Loucy (cell line): Measurements from ENCODE around the gene PRPSAP1.

ENCODE experiments used
- H2AFZ ChIP-seq: fragments of 200-600 bp; sonication (generic); 2 replicates; pipeline ENCODE4 v1.6.0; 2016; ENCODE audit warnings: antibody characterized with exemption, mild to moderate bottlenecking, low read length, moderate library complexity
- H3F3A ChIP-seq: fragments of 200-600 bp; 2 replicates; pipeline ENCODE4 v1.6.0; 2016; ENCODE audit warnings: antibody characterized with exemption, low read depth, mild to moderate bottlenecking
- H3K27me3 ChIP-seq: fragments of 200-600 bp; sonication (generic); 2 replicates; pipeline ENCODE4 v1.6.1; 2014; ENCODE audit warnings: low read length, mild to moderate bottlenecking; ENCODE audit not compliant: insufficient read depth, poor library complexity, severe bottlenecking
- H3K36me3 ChIP-seq: fragments of 200-600 bp; sonication (generic); 2 replicates; pipeline ENCODE4 v1.6.1; 2016; ENCODE audit warnings: low read length; ENCODE audit not compliant: insufficient read depth
- H3K4me1 ChIP-seq: fragments of 200-600 bp; sonication (generic); 2 replicates; pipeline ENCODE4 v1.5.1; 2014; ENCODE audit warnings: low read length, mild to moderate bottlenecking; ENCODE audit not compliant: insufficient read depth, poor library complexity, severe bottlenecking
- H3K4me2 ChIP-seq: fragments of 200-600 bp; sonication (generic); 2 replicates; pipeline ENCODE4 v1.6.0; 2014; ENCODE audit warnings: antibody characterized with exemption, low read length, low read depth, mild to moderate bottlenecking; ENCODE audit not compliant: poor library complexity, severe bottlenecking
- H3K4me3 ChIP-seq: fragments of 200-600 bp; sonication (generic); 2 replicates; pipeline ENCODE4 v1.5.1; 2014; ENCODE audit warnings: low read length, mild to moderate bottlenecking, mixed read lengths; ENCODE audit not compliant: poor library complexity, severe bottlenecking
- H3K79me2 ChIP-seq: fragments of 200-600 bp; sonication (generic); 2 replicates; pipeline ENCODE4 v1.6.1; 2014; ENCODE audit warnings: low read length; ENCODE audit not compliant: insufficient read depth
- H3K9ac ChIP-seq: fragments of 200-600 bp; sonication (generic); 2 replicates; pipeline ENCODE4 v1.6.0; 2014; ENCODE audit warnings: mild to moderate bottlenecking, low read depth, low read length, moderate library complexity; ENCODE audit not compliant: poor library complexity, severe bottlenecking
- H3K9me2 ChIP-seq: fragments of 200-600 bp; sonication (generic); replicated peaks from 2 replicates; pipeline ENCODE4 v1.6.1; 2016; ENCODE audit warnings: low read depth, low read length, mixed read lengths
- H3K9me3 ChIP-seq: fragments of 200-600 bp; sonication (generic); 2 replicates; pipeline ENCODE4 v1.6.1; 2014; ENCODE audit warnings: mild to moderate bottlenecking, antibody characterized with exemption, low read length, low read depth; ENCODE audit not compliant: insufficient read depth
- H4K20me1 ChIP-seq: fragments of 200-600 bp; sonication (generic); 2 replicates; pipeline ENCODE4 v1.6.0; 2014; ENCODE audit warnings: antibody characterized with exemption, low read length, mild to moderate bottlenecking; ENCODE audit not compliant: insufficient read depth, poor library complexity, severe bottlenecking
- EZH2phosphoT487 ChIP-seq: fragments of 200-600 bp; IDR thresholded peaks from 2 replicates; pipeline ENCODE4 v1.6.1; 2018; ENCODE audit warnings: antibody characterized with exemption, mild to moderate bottlenecking, moderate library complexity, borderline replicate concordance
- TF ChIP-seq, protein P1 (sequence below): fragments of 200-600 bp; sonication (generic); conservative IDR thresholded peaks from 2 replicates; pipeline ENCODE4 v1.5.1; 2014; ENCODE audit warnings: mild to moderate bottlenecking, antibody characterized with exemption, low read length

The PRPSAP1 gene

DNA sequence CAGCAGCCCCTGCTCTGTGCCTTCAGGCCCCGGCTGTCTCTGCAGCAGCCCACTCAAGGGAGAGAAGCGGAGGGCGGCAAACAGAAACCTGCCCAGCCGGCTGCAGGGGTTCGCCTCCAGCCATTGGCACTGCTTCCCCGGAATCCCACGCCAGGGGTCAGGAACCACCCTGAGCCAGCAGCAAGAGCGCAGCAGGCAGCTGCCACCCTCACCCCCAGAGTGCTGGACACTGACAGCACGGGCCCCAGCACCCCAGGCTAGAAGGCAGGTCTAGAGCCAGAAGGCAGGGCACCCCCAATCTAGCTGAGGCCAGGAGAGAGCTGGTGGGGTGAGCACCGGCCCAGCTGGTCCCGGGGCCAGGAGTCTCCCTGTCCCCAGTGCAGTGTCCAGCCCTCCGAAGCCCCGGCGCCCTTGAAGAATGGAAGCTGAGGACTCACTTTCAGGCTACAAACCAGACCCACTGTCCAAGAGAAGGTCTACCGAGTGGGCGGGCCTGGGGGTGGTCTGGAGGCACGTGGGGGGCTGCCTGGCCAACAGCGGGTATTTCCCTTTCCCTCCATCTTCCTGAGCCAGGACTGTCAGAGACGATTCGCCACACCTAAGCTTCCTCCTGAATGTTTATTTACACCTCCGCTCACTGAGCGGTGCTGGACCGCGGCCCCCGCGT, 80.1 kb downstream of the PRPSAP1 start:
- Histone ChIP-seq H2AFZ (no peak overlapping the region), H3K4me2 (no peak overlapping the region), H3K9ac (no peak overlapping the region), H4K20me1 (peaks cover 14% of the 10 kb centered on the region), H3K27me3 (no peaks in the 10 kb centered on the region), H3K9me3 (no peaks in the 10 kb centered on the region), H3K9me2 (no peaks in the 10 kb centered on the region), H3F3A (no peaks in the 10 kb centered on the region), H3K79me2 (peaks cover 28% of the 10 kb centered on the region), H3K4me1 (peaks cover 16% of the 10 kb centered on the region), H3K4me3 (no peak overlapping the region), H3K36me3 (no peaks in the 10 kb centered on the region; the same call in 1 of the 2 replicates)
- no peak for TF ChIP-seq EZH2phosphoT487
- TF ChIP-seq, protein P1, sequence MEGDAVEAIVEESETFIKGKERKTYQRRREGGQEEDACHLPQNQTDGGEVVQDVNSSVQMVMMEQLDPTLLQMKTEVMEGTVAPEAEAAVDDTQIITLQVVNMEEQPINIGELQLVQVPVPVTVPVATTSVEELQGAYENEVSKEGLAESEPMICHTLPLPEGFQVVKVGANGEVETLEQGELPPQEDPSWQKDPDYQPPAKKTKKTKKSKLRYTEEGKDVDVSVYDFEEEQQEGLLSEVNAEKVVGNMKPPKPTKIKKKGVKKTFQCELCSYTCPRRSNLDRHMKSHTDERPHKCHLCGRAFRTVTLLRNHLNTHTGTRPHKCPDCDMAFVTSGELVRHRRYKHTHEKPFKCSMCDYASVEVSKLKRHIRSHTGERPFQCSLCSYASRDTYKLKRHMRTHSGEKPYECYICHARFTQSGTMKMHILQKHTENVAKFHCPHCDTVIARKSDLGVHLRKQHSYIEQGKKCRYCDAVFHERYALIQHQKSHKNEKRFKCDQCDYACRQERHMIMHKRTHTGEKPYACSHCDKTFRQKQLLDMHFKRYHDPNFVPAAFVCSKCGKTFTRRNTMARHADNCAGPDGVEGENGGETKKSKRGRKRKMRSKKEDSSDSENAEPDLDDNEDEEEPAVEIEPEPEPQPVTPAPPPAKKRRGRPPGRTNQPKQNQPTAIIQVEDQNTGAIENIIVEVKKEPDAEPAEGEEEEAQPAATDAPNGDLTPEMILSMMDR = no peak

DNA sequence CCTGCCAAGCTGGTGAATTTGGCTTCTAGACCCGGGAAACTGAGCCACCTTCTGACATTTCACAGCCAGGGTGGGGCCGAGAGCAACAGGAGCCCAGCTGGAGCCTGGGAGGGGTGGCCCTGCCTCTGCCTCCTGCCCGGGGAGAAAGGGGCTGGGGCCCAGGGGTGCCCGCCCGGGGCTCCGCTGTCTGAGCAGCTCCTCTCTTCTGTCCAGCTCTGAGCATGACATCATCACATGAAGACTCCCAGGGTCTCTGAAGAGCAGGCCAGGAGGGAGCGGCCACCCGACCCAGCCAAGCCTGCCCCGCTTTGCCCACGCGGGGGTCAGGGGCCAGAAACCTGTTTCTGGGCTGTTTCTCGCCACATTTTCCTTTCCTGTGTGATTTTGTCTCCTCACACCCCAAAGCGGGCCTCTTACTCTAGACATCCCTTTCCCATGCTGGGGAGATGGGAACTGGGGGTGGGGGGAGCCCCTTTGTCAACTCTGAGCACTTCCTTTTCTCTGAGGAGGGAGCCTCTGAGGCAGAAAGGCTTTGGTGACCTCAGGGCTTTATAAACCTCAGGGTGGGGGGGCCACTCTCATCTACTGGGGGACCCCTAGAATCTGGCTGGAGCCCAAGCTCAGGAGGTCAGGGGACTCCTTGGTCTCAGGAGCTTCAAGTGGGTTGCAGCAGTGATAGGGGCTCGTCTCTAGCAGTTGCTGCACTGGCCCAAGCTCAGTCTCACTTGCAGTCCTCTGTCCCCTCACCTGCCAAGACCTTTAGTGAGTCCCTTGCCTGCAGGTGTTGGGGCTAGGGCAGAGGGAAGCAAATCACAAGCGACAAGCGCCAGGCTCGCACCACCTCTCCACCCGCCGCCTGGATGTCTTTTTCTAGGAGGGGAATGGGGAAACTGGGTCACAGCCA, 80.9 kb downstream of the PRPSAP1 start:
- peaks cover 36% of the 10 kb centered on the region for H3K79me2 ChIP-seq

DNA sequence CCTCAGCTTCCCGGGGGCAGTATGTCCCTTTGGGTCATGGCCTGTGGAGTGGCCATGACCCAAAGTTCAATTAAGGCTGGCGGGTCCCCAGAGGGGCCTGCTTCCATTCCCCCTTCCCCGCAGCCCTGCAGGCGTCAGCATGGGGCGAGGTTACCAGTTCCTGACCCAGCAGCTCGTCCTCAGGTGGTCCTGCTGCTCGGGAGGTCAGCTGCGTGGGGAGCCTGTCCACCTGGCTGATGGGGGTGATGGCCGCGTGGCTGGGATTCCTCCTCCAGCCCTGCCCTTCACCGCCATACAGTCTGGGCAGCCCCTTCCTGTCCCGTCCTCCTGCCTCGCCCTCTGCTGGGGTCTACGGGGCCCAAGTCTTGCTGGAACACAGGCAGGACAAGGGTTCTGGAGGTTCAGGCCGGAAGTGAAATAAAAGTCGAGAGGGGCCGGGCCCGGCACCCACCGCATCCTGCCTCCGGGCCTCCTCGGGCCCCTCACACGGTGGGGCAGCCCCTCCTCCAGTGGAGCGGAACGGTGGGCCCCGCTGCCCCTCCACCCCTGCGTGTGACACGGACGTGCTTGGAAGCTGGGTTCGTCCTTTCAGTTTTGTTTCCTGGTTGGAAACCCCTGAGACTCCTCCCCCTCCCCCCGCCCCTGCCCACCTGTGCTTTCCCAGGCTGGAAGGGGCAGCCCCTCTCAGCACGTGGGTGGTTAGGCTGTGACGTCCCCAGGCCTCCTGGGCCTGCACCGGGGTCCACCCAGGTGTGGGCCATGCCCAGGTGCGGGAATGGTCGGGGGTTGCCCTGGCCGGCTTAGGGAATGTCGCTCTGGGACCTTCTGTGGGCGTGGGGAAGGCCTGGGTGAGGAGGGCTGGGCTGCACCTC, 81.8 kb downstream of the PRPSAP1 start:
- H3K79me2 ChIP-seq = peaks cover 45% of the 10 kb centered on the region
- H3F3A ChIP-seq = no peaks in the 10 kb centered on the region
- H2AFZ ChIP-seq = no peak overlapping the region
- peaks cover 31% of the 10 kb centered on the region for H3K4me1 ChIP-seq
- H3K4me2 ChIP-seq = peak overlapping the region; percentile 69
- H3K9me3 ChIP-seq = no peaks in the 10 kb centered on the region
- no peaks in the 10 kb centered on the region; the same call in 1 of the 2 replicates for H3K36me3 ChIP-seq
- H4K20me1 ChIP-seq = peaks cover 28% of the 10 kb centered on the region
- H3K9ac ChIP-seq = peak overlapping the region; percentile 64
- no peaks in the 10 kb centered on the region for H3K9me2 ChIP-seq
- H3K27me3 ChIP-seq = no peaks in the 10 kb centered on the region
- TF ChIP-seq EZH2phosphoT487 = no peak
- TF ChIP-seq, protein P1 = no peak
- peak overlapping the region; percentile 67 for H3K4me3 ChIP-seq

More for the DNA sequence above, 80.9 kb downstream of the PRPSAP1 start:
- no peaks in the 10 kb centered on the region for H3K27me3 ChIP-seq
- peaks cover 22% of the 10 kb centered on the region for H4K20me1 ChIP-seq
- H3K4me1 ChIP-seq = peaks cover 24% of the 10 kb centered on the region
- TF ChIP-seq, protein P1 = no peak
- no peak for TF ChIP-seq EZH2phosphoT487
- no peaks in the 10 kb centered on the region; the same call in 1 of the 2 replicates for H3K36me3 ChIP-seq
- H2AFZ ChIP-seq = no peak overlapping the region
- peak overlapping the region; percentile 67 for H3K4me3 ChIP-seq
- H3K9ac ChIP-seq = peak overlapping the region; percentile 40
- H3K9me3 ChIP-seq = no peaks in the 10 kb centered on the region
- no peaks in the 10 kb centered on the region for H3F3A ChIP-seq
- H3K4me2 ChIP-seq = peak overlapping the region; percentile 69
- H3K9me2 ChIP-seq = no peaks in the 10 kb centered on the region
